DOHH2 (cell line): ENCODE results near the gene UVRAG.

Source experiments
- H3F3A ChIP-seq: fragments of 200-600 bp; sonication (generic), shearing (Covaris generic); 2 replicates; pipeline ENCODE4 v1.6.0; 2016; ENCODE audit warnings: antibody characterized with exemption, mild to moderate bottlenecking; ENCODE audit not compliant: control insufficient read depth, insufficient read depth
- H3K27ac ChIP-seq: fragments of 200-600 bp; sonication (generic); 2 replicates; pipeline ENCODE4 v1.5.1; 2014; ENCODE audit warnings: low read depth, mild to moderate bottlenecking, low read length, moderate library complexity
- H3K27me3 ChIP-seq: fragments of 200-600 bp; sonication (generic); 2 replicates; pipeline ENCODE4 v1.6.1; 2014; ENCODE audit warnings: mild to moderate bottlenecking, low read length, mixed read lengths; ENCODE audit not compliant: control insufficient read depth
- H3K36me3 ChIP-seq: fragments of 200-600 bp; sonication (generic); 2 replicates; pipeline ENCODE4 v1.6.1; 2014; ENCODE audit warnings: mild to moderate bottlenecking, low read length, moderate library complexity, mixed read lengths; ENCODE audit not compliant: control insufficient read depth
- H3K4me1 ChIP-seq: fragments of 200-600 bp; sonication (generic); 2 replicates; pipeline ENCODE4 v1.6.1; 2014; ENCODE audit warnings: mild to moderate bottlenecking, low read length, mixed read lengths; ENCODE audit not compliant: control insufficient read depth
- H3K4me2 ChIP-seq: fragments of 200-600 bp; sonication (generic); 2 replicates; pipeline ENCODE4 v1.6.0; 2014; ENCODE audit warnings: mild to moderate bottlenecking, low read length, moderate library complexity
- H3K4me3 ChIP-seq: fragments of 200-600 bp; sonication (generic); 2 replicates; pipeline ENCODE4 v1.5.1; 2014; ENCODE audit warnings: mild to moderate bottlenecking, low read length, mixed read lengths
- H3K79me2 ChIP-seq: fragments of 200-600 bp; sonication (generic); 2 replicates; pipeline ENCODE4 v1.6.1; 2014; ENCODE audit warnings: mild to moderate bottlenecking, low read length, mixed read lengths; ENCODE audit not compliant: control insufficient read depth
- H3K9me2 ChIP-seq: fragments of 200-600 bp; sonication (generic); replicated peaks from 2 replicates; pipeline ENCODE4 v1.6.1; 2014; ENCODE audit warnings: mild to moderate bottlenecking, low read length, mixed read lengths; ENCODE audit not compliant: control insufficient read depth
- H3K9me3 ChIP-seq: fragments of 200-600 bp; sonication (generic); 2 replicates; pipeline ENCODE4 v1.6.1; 2014; ENCODE audit warnings: antibody characterized with exemption, low read length, mixed read lengths; ENCODE audit not compliant: control insufficient read depth, insufficient read depth
- H4K20me1 ChIP-seq: fragments of 200-600 bp; sonication (generic); 2 replicates; pipeline ENCODE4 v1.6.0; 2014; ENCODE audit warnings: low read depth, mild to moderate bottlenecking, antibody characterized with exemption, low read length, moderate library complexity; ENCODE audit not compliant: control insufficient read depth, insufficient read depth
- EZH2phosphoT487 ChIP-seq: fragments of 200-600 bp; sonication (generic); IDR thresholded peaks from 2 replicates; pipeline ENCODE4 v1.6.1; 2017; ENCODE audit warnings: borderline replicate concordance, mild to moderate bottlenecking, antibody characterized with exemption, low read length, moderate library complexity, mixed read lengths
- TF ChIP-seq, protein P1 (sequence below): fragments of 200-600 bp; sonication (generic); IDR thresholded peaks from one replicate; pipeline ENCODE4 v1.5.1; 2014; ENCODE audit warnings: antibody characterized with exemption, mild to moderate bottlenecking, low read depth, low read length; ENCODE audit not compliant: poor library complexity, severe bottlenecking

UVRAG gene

GRCh38 chr11:75831915-75832502 is 17.0 kb downstream of the UVRAG start:
- peak overlapping the region; percentile 3; the same call in 1 of the 2 replicates for H3K27ac ChIP-seq
- peak overlapping the region; percentile 16; the same call in 1 of the 2 replicates for H3K4me2 ChIP-seq
- H3K9me3 ChIP-seq: no peaks in the 10 kb centered on the region
- H3K36me3 ChIP-seq: peaks cover 83% of the 10 kb centered on the region
- peaks cover 9% of the 10 kb centered on the region for H4K20me1 ChIP-seq
- peaks cover 99% of the 10 kb centered on the region for H3K79me2 ChIP-seq
- no peaks in the 10 kb centered on the region for H3K27me3 ChIP-seq
- H3K4me1 ChIP-seq: peaks cover 90% of the 10 kb centered on the region
- no peak for TF ChIP-seq EZH2phosphoT487
- TF ChIP-seq, protein P1, sequence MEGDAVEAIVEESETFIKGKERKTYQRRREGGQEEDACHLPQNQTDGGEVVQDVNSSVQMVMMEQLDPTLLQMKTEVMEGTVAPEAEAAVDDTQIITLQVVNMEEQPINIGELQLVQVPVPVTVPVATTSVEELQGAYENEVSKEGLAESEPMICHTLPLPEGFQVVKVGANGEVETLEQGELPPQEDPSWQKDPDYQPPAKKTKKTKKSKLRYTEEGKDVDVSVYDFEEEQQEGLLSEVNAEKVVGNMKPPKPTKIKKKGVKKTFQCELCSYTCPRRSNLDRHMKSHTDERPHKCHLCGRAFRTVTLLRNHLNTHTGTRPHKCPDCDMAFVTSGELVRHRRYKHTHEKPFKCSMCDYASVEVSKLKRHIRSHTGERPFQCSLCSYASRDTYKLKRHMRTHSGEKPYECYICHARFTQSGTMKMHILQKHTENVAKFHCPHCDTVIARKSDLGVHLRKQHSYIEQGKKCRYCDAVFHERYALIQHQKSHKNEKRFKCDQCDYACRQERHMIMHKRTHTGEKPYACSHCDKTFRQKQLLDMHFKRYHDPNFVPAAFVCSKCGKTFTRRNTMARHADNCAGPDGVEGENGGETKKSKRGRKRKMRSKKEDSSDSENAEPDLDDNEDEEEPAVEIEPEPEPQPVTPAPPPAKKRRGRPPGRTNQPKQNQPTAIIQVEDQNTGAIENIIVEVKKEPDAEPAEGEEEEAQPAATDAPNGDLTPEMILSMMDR: no peak
- H3K9me2 ChIP-seq: no peaks in the 10 kb centered on the region
- H3K4me3 ChIP-seq: no peak overlapping the region
- H3F3A ChIP-seq: peaks cover 11% of the 10 kb centered on the region; the same call in 1 of the 2 replicates

DNA sequence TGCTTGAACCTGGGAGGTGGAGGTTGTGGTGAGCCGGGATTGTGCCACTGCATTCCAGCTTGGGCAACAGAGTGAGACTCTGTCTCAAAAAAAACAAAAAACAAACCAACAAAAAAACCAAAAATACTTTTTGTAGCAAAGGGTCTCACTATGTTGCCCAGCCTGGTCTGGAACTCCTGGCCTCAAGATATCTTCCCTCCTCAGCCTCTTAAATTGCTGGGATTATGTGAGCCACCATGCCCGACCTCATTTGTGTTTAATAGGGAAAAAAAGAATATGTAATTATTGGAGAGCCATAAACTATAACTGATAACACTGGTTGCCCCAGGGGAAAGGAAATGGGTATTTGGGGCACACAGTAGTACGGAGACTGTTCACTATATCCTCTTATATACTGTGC is 19.7 kb downstream of the UVRAG start:
- peaks cover 100% of the 10 kb centered on the region for H3K79me2 ChIP-seq

DNA sequence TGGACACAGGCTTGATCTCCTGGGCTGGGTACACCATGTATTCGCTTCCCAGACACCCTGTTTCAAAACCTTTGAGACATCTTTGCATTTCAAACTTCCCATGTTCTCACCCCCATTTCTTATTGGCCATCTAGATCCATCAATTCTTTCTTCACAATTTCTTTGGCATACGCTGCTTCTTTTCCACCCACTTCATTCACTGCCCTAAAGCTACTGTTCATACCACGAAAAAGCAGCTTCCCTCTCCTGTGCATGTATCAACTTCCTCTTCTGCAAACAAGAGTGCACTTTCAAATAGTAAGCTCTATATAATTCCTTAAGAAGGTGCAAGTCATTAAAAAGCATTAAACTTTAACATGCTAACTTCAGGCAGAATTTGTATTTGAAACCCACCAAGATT is 21.4 kb downstream of the UVRAG start:
- Histone ChIP-seq H3K27me3 (no peaks in the 10 kb centered on the region), H3K79me2 (peaks cover 100% of the 10 kb centered on the region), H3F3A (peaks cover 13% of the 10 kb centered on the region; the same call in 1 of the 2 replicates), H3K27ac (peak overlapping the region; percentile 52), H3K36me3 (peaks cover 81% of the 10 kb centered on the region), H3K9me3 (no peaks in the 10 kb centered on the region), H3K4me1 (peaks cover 93% of the 10 kb centered on the region), H4K20me1 (peaks cover 12% of the 10 kb centered on the region), H3K4me2 (peak overlapping the region; percentile 43), H3K4me3 (peak overlapping the region; percentile 15; the same call in 1 of the 2 replicates), H3K9me2 (no peaks in the 10 kb centered on the region)
- TF ChIP-seq, protein P1: no peak
- no peak for TF ChIP-seq EZH2phosphoT487

More for the DNA sequence above, 19.7 kb downstream of the UVRAG start:
- peaks cover 11% of the 10 kb centered on the region; the same call in 1 of the 2 replicates for H3F3A ChIP-seq
- no peaks in the 10 kb centered on the region for H3K9me3 ChIP-seq
- peaks cover 93% of the 10 kb centered on the region for H3K4me1 ChIP-seq
- H3K4me3 ChIP-seq: 0 out of 2 replicates have a peak overlapping the region, but pooled peaks have one; percentile 8
- H3K27me3 ChIP-seq: no peaks in the 10 kb centered on the region
- H3K4me2 ChIP-seq: peak overlapping the region; percentile 17
- H4K20me1 ChIP-seq: peaks cover 14% of the 10 kb centered on the region
- H3K9me2 ChIP-seq: no peaks in the 10 kb centered on the region
- H3K27ac ChIP-seq: peak overlapping the region; percentile 26
- no peak for TF ChIP-seq EZH2phosphoT487
- TF ChIP-seq, protein P1: no peak
- peaks cover 82% of the 10 kb centered on the region for H3K36me3 ChIP-seq
